ENCODE measurements around the gene FIGN. TPM values are rescaled to one million over a fixed set of nuclear protein-coding genes. Genes with fewer than 3 reads are reported as not detected.

The FIGN gene
- total and polyA plus RNA-seq, 10 of the 15 experiments (the other 5 are each of a cell fraction or from before 2014, with no cell fraction given): under 0.01 to 0.01 TPM; not detected in 8

GRCh38 chr2:163593982-163594381 lies 141.8 kb downstream of the FIGN start:
- no peak overlapping the region for H2AFZ ChIP-seq (ENCODE audit: control insufficient read depth, low read depth, low read length)
- in situ Hi-C loops (cut with MboI): no loop called here
- DNase-seq (ENCODE audit: low read depth, low spot score) (no peak), ATAC-seq (no peak), FAIRE-seq (no peak)
- H3K27me3 ChIP-seq (replicated peaks in 1 of 2; ENCODE audit: control insufficient read depth in 2 of 2, insufficient read depth in 2 of 2, low read length in 1 of 2): no peaks in the 10 kb centered on the region
- RAD21 ChIA-PET (ENCODE audit: unreplicated experiment): interaction anchor here (1.3 kb wide), 1 partner anchor 467 kb away, joined by 3 read pairs; no protein-coding TSS in a partner anchor
- CTCF ChIA-PET: no interaction called here
- POLR2A ChIA-PET: interaction anchor here (1.1 kb wide), 1 partner anchor 13 kb away, joined by 3 read pairs; no protein-coding TSS in a partner anchor
- WGBS (ENCODE audit: insufficient coverage, insufficient replicate concordance, low lambda C conversion rate, missing lambda C conversion rate): 34% methylated on average over 6 of the region's 6 CpGs
- no peak overlapping the region for H3K9ac ChIP-seq (ENCODE audit: control insufficient read depth, insufficient read depth, low read length)
- H3K27ac ChIP-seq (ENCODE audit: control insufficient read depth, insufficient read depth): no peak overlapping the region
- no peak overlapping the region for H3K4me3 ChIP-seq
- H3K9me3 ChIP-seq (replicated peaks; ENCODE audit: control insufficient read depth, insufficient read depth, low read length): no peaks in the 10 kb centered on the region
- BruUV-seq (replicated peaks): no TSS peak
- no peak overlapping the region for H3K4me2 ChIP-seq (ENCODE audit: control insufficient read depth, insufficient read depth)
- no peak for TF ChIP-seq EP300 (IDR thresholded peaks at IDR 0.05; ENCODE audit: borderline replicate concordance in 1 of 2, control insufficient read depth in 1 of 2, low read depth in 2 of 2, low read length in 2 of 2)
- TF ChIP-seq MLLT1 (IDR thresholded peaks at IDR 0.05): no peak
- TF ChIP-seq ESRRA (IDR thresholded peaks at IDR 0.05; ENCODE audit: low read length): no peak
- TF ChIP-seq RCOR1 (conservative IDR thresholded peaks at IDR 0.05; ENCODE audit: low read depth, low read length): no peak
- TF ChIP-seq BHLHE40 (IDR thresholded peaks at IDR 0.05; ENCODE audit: borderline replicate concordance in 1 of 2, low read depth in 2 of 2, low read length in 1 of 2): no peak
- TF ChIP-seq TARDBP (IDR thresholded peaks at IDR 0.05; ENCODE audit: borderline replicate concordance): no peak
- TF ChIP-seq SIN3A (IDR thresholded peaks at IDR 0.05; ENCODE audit: low read depth, low read length): no peak
- no peak for TF ChIP-seq GABPA (IDR thresholded peaks at IDR 0.05; ENCODE audit: low read depth)
- no peaks in the 10 kb centered on the region for H3K4me1 ChIP-seq (ENCODE audit: control insufficient read depth, insufficient read depth, low read length)
- H4K20me1 ChIP-seq (ENCODE audit: control insufficient read depth, insufficient read depth): no peaks in the 10 kb centered on the region
- intact Hi-C loops (cut with micrococcal nuclease; ENCODE audit: unreplicated experiment): no loop called here
- H3K79me2 ChIP-seq (ENCODE audit: control insufficient read depth, insufficient read depth, low read length): no peaks in the 10 kb centered on the region
- no peaks in the 10 kb centered on the region for H3K36me3 ChIP-seq (ENCODE audit: control insufficient read depth in 2 of 2, insufficient read depth in 2 of 2, low read length in 1 of 2)
- SMC1A ChIA-PET (ENCODE audit: uncharacterized antibody, unreplicated experiment): interaction anchor here (0.8 to 1.4 kb wide), 3 partner anchors 11 to 467 kb away, joined by 3 read pairs; no protein-coding TSS in a partner anchor
